Uterus (tissue), 2 donors: ENCODE measurements around the gene ST7.

Source experiments
- POLR2A ChIP-seq, 2 donors: fragments of 450-650 bp; IDR thresholded peaks; one replicate each; pipeline ENCODE4 v1.6.1; 2016; ENCODE audit warnings: antibody characterized with exemption in 2 of 2, mild to moderate bottlenecking in 1 of 2, moderate library complexity in 1 of 2
- TF ChIP-seq, protein P1 (sequence below), 4 experiments: fragments of 200-600 bp in 2 of 4; fragments of 450-650 bp in 2 of 4; sonication (generic) in 2 of 4; IDR thresholded peaks; one replicate each; pipeline ENCODE4 v1.5.1; 2016 to 2019; ENCODE audit warnings: antibody characterized with exemption in 4 of 4, mild to moderate bottlenecking in 2 of 4, moderate library complexity in 1 of 4

- TF ChIP-seq, protein P1, sequence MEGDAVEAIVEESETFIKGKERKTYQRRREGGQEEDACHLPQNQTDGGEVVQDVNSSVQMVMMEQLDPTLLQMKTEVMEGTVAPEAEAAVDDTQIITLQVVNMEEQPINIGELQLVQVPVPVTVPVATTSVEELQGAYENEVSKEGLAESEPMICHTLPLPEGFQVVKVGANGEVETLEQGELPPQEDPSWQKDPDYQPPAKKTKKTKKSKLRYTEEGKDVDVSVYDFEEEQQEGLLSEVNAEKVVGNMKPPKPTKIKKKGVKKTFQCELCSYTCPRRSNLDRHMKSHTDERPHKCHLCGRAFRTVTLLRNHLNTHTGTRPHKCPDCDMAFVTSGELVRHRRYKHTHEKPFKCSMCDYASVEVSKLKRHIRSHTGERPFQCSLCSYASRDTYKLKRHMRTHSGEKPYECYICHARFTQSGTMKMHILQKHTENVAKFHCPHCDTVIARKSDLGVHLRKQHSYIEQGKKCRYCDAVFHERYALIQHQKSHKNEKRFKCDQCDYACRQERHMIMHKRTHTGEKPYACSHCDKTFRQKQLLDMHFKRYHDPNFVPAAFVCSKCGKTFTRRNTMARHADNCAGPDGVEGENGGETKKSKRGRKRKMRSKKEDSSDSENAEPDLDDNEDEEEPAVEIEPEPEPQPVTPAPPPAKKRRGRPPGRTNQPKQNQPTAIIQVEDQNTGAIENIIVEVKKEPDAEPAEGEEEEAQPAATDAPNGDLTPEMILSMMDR (IDR thresholded peaks at IDR 0.05) = no peak
- TF ChIP-seq POLR2A (IDR thresholded peaks at IDR 0.05) = no peak
These were observed 171.4 kb downstream of the ST7 start for GRCh38 chr7:117124591-117125220.
